ENCODE measurements around the gene POLR2J3. TPM values are rescaled to one million over a fixed set of nuclear protein-coding genes. Genes with fewer than 3 reads are reported as not detected.

The POLR2J3 gene
- total RNA-seq = 30.9 and 38.7 TPM in 2 replicates

GRCh38 chr7:102572261-102573239 lies at the start of gene POLR2J3:
TSS of gene POLR2J3 (minus strand) at chr7:102572583. CDS start at chr7:102572521, 62 bp downstream.

GRCh38 chr7:102616507-102617125 lies 44.2 kb upstream of the POLR2J3 start, which contains the start of gene RASA4:
TSS of gene RASA4 (minus strand) at chr7:102616756. CDS start at chr7:102616689, 67 bp downstream.

GRCh38 chr7:102550808-102551422 lies 21.5 kb downstream of the POLR2J3 start, which contains the start of gene SPDYE2:
TSS of gene SPDYE2 (plus strand) at chr7:102551226. CDS start at chr7:102553256, 2,030 bp downstream.

DNA sequence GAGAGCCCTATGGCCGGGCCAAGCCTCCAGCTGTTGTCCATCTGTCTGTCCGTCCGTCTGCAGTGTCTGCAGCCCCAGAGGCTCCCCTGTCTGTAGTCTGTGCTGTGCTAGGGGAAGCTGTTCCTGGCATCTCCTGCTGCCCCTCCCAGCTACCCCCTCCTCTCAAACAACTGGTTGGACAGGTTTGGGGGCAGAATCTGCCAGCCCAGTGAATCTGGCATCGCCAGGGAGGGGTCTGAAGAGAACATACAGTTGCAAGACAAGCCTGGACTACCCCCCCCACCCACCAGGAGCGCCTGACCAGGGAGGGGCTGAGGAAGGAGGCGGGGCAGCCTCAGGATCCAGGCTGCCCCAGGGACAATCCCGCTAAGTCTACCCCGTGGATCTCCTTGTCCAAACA lies 28.8 kb downstream of the POLR2J3 start, which contains the start of gene UPK3BL2:
Gene UPK3BL2, minus strand, starts transcription at position 101 of the 400 bp plus-strand sequence. Its CDS starts 60 bp downstream, at position 41.

DNA sequence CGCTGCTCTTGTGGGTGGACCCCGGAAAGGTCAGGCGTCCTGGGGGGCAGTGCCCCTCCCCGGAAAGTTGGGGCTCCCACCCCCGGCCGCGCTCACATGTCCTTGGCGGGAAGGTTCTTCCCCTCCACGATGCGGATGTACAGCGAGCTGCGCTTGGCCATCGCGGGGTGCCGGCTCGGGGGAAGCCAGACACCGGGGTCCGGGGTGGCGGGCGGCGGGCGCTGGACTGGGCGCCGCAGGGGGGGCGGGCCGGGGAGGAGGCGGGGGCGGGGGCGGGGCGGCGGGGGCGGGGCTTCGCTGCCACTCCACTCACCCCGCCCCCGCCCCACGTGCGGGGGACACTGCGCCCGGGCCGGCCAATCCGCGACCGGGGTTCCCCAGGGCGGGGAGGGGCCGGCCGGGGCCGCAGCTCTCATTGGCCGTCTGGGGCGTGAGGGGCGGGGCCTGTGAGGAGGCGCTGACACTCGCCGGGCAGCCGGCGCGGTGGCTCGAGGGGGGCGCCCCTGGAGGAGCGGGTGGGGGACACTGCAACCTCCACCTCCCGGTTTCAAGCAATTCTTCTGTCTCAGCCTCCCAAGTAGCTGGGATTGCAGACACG lies 54.7 kb downstream of the POLR2J3 start, which contains the start of gene RASA4B:
Gene RASA4B, minus strand, starts transcription at position 228 of the 598 bp plus-strand sequence. Its CDS starts 67 bp downstream, at position 161.

Other genes with a start within 250 kb of the POLR2J3 start
- not detected in 2 replicates for gene SPDYE6, start 216.1 kb downstream of the POLR2J3 start, total RNA-seq
- gene PRKRIP1, start 176.2 kb downstream of the POLR2J3 start, total RNA-seq = 10.3 and 10.9 TPM in 2 replicates
- gene ORAI2, start 139.0 kb downstream of the POLR2J3 start, total RNA-seq = 23.9 and 30.1 TPM in 2 replicates
- 10.7 and 11.1 TPM in 2 replicates for gene ALKBH4, start 107.7 kb downstream of the POLR2J3 start, total RNA-seq
- gene LRWD1, start 107.6 kb downstream of the POLR2J3 start, total RNA-seq = 23.5 and 33.2 TPM in 2 replicates
- gene POLR2J, start 93.7 kb downstream of the POLR2J3 start, total RNA-seq = 37.8 and 46.7 TPM in 2 replicates
- gene RASA4B, start 54.8 kb downstream of the POLR2J3 start, total RNA-seq = 0.20 and 0.73 TPM in 2 replicates
- gene UPK3BL2, start 28.9 kb downstream of the POLR2J3 start, total RNA-seq = 2.9 and 3.7 TPM in 2 replicates
- gene SPDYE2, start 21.4 kb downstream of the POLR2J3 start, total RNA-seq = not detected in 2 replicates
- 1.4 and 3.3 TPM in 2 replicates for gene RASA4, start 44.2 kb upstream of the POLR2J3 start, total RNA-seq
- gene UPK3BL1, start 70.2 kb upstream of the POLR2J3 start, total RNA-seq = 3.3 and 11.5 TPM in 2 replicates
- not detected in 2 replicates for gene SPDYE2B, start 77.7 kb upstream of the POLR2J3 start, total RNA-seq
- gene POLR2J2, start 99.1 kb upstream of the POLR2J3 start, total RNA-seq = 2.6 and 8.0 TPM in 2 replicates
- gene FAM185A, start 176.4 kb upstream of the POLR2J3 start, total RNA-seq = 7.0 and 9.6 TPM in 2 replicates